ENCODE data around the gene SPATA2L. TPM values are rescaled to one million over a fixed set of nuclear protein-coding genes. Genes with fewer than 3 reads are reported as not detected.

Gene SPATA2L
- polyA plus RNA-seq, 12 donors, result 1.2 to 3.3 (median 1.7) TPM; not detected in 2

DNA sequence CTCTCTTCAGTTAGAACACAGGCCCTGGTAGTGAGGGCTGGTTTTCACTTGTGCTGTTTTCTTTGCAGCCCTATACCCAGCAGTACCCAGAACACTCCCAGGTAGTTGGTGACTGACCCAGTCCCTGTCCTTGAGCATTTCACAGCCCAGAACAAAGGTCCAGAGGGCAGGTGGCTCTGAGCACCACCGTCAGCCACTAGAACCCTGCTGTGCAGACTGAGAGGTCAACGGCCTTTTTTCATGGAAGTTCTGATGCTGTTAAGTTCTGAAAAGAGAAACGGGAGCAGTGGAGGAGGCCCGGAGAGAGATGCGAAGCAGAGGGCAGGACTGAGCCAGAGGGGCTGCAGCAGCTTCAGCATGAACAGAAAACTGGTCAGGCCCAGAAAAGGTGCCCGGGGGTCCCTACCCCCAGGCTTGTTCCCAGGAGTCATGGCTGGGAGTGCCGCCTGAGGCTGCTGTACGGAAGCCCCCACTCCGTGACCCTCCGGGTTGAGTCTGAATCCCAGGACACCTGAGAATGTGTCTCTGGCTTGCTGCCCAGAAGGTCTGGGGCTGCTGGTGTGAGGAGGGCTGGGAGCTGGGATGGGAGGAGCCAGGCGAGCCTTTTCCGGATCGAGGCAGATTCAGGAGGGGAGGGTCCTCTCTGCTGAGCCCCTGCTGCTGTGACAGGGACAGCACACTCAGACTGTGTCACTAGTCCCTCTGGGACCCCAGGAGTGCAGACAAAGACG is 28.5 kb upstream of the SPATA2L start:
- no peak for DNase-seq

DNA sequence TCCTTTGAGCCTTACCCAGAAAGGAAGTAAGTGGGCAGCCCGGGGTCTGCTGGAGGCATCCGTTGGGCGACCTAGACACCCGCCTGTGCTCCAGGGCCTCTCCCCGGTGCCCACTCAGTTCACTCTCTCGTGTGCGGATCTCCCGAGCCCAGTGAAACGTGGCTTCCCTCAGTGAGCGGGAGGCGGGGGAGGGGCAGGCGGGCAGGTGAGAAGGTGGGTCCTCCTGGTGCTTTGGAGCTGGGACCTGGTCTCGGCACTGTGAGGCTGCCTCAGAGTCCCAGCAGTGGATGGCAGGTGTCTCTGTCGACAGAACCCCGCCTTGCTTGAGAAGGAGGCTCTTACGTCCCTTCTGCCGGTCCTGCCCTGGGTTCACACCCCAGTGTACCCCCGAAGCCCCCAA is 27.8 kb upstream of the SPATA2L start:
- DNase-seq, result no peak

DNA sequence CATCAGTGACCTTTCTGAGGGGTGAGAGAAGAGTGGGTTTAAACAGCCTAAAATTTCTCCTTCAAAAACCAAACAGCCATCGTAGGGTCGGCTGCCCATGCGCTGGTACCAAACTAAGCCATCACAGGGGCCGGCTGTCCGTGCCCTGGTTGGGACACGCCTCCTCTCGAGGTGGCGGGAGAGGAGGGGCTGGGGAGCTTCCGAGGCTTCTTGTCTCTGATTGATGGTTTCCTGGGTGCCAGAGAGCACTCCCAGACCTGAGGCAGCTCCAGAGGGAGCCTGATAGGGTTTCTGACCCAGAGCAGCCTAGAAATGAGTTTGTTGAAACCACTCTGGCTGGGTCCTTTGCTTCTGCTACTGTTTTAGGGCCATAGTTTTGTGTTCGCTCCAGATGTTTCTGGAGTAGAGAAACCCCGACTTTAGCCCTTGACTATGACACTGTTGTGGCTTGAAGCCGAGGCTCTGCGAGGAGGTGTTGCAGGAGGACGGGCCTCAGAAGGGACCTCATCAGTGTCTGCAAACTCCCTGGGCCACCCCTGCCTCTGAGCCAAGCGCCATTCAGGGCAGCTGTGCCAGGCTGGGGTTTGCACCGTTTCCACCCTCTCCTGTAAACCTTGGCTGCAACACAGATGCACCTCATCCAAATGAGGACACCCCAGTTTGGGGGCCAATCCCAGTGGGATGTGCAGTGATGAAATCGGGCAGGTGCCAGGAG is 26.1 kb upstream of the SPATA2L start:
- DNase-seq, result no peak

DNA sequence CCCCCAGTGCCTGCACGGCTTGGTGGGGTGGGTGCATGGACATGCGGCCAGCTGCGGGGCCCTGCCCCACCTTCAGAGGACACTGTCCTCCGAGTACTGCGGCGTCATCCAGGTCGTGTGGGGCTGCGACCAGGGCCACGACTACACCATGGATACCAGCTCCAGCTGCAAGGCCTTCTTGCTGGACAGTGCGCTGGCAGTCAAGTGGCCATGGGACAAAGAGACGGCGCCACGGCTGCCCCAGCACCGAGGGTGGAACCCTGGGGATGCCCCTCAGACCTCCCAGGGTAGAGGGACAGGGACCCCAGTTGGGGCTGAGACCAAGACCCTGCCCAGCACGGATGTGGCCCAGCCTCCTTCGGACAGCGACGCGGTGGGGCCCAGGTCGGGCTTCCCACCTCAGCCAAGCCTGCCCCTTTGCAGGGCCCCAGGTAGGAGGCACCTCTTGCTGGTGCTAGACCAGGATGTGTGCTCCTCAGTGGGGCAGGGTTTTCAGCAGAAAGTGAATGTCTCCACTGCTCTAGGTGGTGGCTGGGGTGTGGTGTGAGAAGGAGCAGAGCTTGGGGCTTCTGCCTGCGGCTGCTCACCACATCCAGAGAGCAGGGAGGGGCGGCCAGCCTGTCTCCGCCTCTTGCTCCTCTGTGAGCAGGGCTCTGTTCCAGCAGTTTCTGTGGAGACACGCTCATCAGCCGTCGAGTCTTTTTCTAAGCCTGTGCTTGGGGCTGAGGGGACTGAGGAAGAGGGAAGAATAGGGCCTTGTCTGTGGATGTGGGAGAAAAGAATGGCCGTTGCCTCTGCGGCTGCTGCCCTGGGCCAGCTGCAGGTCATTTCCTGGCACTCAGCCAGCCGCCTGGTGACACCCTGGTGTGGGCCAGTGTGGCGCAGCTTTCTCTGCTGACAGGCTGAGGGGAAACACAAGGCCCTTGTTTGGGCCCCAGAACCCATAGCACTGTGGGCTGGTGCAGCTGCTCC is 22.1 kb upstream of the SPATA2L start:
- no peak for DNase-seq

DNA sequence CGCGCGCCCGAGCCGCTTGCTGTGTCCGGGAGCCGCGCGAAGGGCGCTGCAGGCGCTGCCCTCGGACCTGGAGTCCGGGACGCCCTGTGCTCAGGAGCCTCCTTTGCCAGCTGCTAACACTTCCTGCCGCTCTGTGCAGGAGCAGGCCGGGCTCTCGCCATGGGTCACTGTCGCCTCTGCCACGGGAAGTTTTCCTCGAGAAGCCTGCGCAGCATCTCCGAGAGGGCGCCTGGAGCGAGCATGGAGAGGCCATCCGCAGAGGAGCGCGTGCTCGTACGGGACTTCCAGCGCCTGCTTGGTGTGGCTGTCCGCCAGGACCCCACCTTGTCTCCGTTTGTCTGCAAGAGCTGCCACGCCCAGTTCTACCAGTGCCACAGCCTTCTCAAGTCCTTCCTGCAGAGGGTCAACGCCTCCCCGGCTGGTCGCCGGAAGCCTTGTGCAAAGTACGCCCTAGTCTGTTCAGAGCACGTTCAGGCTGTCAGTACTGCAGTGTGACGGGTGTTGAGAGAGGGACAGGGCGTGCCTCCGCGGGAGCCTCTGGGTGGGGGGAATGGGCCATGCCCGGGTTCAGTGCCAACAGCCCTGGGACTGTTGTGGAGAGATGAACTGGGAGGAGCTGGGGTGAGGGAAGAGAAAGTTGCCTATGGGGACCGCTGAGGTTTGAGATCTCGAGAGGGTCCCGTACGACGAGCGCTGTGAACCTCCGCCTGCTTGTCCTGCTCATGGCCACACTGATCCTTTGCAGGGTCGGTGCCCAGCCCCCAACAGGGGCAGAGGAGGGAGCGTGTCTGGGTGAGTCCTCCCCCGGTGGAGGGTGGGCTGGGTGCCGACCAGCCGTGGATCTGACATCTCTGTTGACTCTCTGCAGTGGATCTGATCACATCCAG is 21.1 kb upstream of the SPATA2L start:
- no peak for DNase-seq

DNA sequence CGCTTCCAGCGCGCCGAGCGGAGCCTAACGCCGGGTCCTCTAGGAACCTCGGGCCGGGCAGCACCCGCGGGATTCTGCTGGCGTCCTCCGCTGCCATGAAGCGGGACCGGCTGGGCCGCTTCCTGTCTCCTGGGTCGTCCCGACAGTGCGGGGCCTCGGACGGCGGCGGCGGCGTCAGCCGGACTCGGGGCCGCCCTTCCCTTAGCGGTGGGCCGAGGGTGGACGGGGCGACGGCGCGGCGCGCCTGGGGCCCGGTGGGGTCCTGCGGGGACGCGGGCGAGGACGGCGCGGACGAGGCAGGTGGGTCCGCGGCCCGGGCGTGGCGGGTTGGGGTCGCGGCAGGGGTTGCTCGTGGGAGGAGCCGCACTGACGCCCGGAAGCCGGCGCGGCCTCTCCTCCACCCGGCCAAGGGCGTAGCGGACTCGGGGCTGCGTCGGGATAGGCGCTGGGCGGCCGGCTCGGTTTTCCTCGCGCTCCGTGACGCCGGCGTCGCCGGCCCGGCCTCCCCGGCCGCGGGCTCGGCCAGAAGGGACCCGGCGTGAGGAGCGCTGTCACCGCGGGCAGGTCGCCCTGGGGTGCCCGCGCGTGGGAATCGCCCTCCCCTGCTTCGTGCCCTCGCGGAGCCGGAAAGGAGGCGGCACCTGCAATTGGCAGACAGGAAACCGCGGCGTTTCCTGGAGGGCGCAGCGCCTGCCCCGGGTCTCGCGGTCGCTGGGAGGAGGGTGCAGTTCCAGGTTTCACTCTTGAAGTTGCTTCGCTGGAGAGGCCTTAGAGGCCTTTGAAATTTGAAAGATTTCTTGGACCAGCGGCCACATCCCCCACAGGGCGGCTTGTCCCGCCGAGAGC is 20.3 kb upstream of the SPATA2L start:
- no peak for DNase-seq

DNA sequence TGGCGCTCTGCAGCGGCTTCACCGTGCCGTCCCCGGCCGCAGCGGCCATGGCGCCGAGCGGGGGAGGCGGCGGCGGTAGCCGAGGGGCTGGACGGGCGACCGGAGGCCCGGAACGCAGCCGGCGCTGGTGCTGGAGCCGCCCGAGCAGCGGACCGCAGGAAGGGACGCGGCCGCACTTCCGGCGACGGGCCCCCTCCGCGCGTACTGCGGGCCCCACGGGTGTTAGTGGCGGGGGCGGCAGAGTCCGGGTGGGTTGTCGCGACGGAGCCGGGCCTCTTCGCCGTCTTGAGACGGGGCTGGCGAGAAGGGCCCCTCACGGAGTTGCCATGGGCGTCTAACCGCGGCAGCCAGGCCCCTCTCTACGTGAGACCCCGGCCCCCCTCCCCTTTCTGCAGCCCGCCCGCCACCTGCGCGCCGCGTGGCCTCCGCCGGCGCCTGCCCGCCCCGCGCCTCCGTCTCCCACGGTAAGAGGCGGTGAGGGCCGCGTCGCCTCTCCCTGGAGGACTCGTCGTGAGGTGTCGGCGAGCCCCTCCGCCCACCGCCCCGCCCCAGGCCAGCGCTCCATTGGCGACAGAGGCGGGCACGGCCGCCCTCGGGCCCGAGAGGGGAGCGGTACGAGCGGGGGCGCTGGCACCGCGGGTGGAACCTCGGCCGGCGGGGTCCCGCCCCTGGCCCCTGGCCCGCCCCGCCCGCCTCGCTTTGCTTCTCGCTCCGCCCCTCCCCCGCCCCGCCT is 19.5 kb upstream of the SPATA2L start, which contains the start of the genes VPS9D1 and ZNF276:
TSS of gene VPS9D1 (minus strand) at position 86 of the 733 bp plus-strand sequence. CDS start at position 49, 37 bp downstream.
TSS of gene ZNF276 (plus strand) at position 725 of the 733 bp plus-strand sequence. CDS start 104 bp downstream, outside the sequence.
- peak; percentile 78 for DNase-seq

DNA sequence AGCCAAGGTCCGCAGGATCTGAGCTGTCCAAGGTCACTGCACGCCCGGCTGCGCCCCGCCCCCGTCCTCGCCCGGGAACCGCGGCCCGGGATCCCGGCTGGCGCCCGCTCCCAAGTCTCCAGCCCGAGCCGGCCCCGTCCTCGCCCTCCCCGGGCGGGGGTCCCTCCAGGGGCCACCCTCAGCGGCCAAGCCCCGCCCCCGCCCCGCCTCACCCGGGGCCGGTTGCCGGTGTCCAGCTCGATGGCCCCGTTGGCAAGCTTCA is 19.0 kb upstream of the SPATA2L start:
- DNase-seq, result no peak

DNA sequence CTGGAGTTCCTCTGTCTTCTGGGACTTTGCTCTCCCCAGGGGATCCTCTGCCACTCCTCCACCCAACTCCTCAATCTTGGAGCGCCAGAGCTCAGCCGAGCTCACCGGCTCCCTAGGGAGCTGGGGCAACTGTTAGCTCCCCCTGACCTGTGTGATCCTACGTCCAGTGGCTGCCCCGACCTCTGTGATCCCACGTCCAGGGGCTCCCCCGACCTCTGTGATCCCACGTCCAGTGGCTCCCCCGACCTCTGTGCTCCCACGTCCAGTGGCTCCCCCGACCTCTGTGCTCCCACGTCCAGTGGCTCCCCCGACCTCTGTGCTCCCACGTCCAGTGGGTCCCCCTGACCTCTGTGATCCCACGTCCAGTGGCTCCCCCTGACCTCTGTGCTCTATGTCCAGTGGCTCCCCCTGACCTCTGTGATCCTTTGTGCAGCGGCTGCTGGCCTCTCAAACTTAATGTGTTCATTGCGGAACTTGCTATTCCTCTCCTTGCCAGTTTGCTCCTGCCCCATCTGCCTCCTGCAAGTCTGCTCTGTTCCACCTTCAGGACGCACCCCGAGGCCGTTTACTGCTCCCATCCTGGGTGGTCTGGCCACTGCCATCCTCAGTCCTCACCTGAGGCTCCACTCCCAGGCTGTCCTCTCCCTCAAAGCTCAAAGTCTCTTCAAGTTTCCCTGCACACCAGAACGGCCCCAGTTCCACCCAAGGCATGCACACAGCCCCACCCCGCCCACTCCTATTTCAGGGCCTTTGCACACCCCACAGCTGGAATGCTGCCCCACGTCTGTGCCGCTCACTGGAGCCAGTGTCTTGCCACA is 16.4 kb upstream of the SPATA2L start:
- no peak for DNase-seq

DNA sequence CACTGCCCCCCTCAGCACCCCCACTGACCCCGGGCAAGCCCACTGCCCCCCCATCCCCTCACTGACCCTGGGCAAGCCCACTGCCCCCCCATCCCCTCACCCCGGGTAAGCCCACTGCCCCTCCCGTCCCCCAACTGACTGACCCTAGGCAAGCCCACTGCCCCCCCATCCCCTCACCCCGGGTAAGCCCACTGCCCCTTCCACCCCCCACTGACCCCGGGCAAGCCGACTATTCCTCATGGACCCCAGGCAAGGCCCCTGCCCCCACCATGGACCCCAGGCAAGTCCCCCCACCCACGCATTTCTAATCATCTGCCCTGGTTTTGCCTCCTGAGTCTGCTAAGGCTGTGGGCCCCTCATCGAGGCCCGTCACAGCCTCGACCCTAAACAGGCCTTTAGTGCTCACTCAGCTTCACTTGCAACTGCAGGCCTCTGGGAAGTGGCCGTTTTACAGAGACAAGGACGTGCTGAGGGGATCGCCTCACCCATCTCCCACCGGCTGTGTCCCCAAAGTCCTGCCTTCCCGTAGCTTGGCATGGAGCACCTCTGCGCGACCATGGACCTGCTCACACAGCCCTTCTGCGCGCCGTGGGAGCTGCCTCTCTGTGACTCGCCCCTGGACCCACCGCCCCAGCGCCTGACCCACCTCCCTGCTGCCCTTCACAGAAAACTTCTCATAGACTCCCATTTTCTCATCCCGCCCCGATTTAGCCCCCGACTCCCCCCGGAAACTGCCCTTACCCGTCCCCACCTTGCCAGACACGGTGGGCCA is 15.6 kb upstream of the SPATA2L start:
- DNase-seq, result no peak

DNA sequence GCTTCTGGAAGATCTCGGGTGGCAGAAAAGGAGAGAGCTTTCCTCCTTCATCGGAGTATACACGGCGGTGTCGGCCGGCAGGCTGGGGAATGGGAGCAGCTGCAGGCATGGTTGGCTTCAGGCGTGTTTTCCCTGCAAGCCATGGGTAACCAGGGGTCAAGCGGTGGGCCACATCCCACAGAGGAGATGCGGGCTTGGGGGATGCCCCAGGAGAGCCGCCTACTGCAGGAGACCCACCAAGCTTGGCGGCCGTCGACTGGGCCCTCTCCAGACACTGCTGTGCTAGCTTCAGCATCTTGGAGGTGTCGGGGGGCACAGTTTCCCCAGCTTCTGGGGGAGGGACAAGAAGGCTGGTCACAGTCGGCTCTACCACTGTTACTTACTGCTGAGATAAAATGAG is 15.0 kb upstream of the SPATA2L start:
- no peak for DNase-seq

DNA sequence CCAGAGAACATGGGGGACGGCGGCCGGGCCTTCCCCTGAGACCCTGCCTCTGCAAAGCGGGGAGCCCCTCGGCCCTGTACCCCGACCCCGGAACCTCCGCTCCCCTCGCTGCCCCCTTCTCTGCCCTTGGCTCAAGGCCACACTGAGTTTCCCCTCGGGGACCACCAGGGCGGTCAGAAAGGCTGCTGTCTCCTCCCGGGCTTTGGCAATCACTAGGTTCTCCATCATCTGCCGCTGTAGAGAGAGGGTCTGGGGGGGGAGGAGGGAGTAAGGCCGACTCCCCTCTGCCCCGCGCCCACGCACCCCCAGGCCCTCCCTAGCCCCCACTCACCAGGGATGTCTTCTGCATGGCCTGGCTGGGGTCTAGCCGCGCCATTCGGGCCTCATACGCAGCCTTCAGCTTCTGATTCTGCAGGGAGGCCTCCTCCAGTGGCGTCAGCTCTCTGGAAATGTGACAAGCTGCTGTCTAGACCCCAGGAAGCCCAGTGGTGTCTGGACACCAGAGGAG is 10.8 kb upstream of the SPATA2L start:
- DNase-seq, result no peak

DNA sequence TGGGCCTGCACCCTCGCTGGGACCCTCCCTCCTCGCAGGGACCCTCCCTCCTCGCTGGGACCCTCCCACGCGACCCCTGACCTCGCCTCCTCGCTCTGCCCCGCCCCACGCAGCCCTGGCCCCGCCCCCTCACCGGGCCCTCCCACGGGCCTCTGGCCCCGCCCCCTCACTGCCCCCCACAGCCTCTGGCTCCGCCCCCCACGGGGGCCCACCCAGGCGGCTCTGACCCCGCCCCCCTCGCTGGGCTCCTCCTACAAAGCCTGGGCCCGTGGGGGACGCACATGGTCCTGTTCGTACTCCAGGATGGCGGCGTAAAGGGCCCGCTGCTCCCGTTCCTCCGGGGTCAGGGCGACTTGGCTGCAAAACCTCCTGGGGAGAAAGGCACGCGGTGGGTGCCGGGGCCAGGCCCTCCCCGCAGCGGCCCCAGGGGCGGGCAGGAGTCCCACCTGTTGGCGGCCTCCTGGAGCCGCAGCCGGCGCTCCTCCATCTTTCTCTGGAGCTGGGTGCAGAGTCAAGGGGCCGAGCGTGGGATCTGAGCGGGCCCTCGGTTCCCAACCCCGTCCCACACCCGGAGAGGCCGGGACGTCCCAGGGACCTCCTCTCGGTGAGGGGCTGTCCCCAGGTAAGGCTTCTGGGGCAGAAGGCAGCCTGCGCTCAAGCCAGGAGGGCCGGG is 10.2 kb upstream of the SPATA2L start:
- DNase-seq, result no peak

DNA sequence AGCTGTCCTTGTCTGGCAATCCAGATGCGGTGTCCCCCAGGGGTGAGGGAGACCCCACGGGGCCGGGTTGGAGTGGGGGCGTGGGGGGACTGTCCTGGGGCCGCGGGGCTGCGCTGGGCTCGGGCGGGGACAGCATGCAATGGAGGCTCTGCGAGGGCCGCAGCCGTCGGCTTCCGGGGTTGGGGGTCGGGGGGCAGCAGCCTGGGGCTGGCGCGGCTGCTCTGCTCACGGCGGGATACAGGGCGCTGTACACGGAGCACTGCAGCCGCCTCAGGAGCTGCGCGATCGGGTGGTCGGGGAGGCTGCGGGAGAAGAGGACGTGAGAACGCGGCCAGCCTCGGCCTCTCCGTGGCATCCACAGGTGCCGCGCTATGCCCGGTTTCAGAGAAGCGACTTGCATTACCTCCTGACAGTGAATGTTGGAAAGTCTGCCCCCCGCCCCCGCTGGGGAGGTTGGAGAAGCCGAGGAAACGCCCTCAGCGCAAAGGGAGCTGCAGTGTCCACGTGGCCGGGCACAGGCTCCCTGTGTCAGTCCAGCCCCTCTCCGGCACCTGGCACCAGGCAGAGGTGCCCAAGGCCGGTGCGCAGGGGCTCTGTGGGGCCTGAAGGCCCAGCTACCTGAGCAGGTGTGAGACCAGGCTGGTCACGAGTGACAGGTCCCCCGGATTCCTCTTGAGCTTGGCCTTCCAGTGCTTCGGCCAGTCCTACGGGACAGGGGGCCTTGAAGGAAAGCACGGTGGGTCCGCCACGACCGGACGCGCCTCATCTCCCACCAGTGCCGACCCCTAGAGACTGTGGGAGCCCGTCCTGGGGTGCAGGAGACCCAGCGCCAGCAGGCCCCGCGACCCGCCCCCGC is 9.4 kb upstream of the SPATA2L start:
- no peak for DNase-seq

DNA sequence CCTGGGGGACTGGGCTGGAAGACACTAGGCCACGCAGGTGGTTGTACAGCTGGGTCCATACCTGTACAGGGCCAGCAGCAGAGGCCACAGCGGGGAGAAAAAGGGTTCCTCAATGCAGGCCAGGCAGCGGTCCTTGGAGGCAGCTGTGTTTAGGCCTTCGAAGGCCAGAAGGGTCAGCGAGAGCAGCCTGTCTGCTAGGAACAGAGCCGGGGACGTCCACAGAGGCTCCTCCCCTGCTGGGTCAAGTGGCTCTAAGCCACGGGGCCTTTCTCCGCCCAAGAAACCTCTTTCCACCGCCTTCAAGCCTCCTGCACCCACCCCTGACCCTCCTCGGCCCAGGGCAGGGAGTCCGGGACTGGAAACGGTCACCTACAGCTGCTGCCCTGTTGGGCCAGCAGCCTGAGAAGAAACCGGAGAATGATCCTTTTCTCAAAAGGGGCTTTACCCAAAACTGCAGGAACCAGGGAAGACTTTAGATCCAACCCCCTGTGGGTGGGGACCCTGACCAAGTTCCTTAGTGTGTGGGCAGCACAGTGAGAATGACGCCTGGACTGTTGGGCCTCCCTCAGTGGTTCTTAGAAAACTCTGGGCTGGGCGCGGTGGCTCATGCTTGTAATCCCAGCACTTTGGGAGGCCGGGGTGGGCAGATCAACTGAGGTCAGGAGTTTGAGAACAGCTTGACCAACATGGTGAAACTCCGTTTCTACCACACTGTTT is 8.4 kb upstream of the SPATA2L start:
- DNase-seq, result no peak
